Stomach (tissue), 9 donors: ENCODE data around the gene LYAR. TPM values are rescaled to one million over a fixed set of nuclear protein-coding genes. Genes with fewer than 3 reads are reported as not detected.
A peak's percentile ranks its signal among the peaks of the same experiment; 100 is the strongest.

Source experiments
- DNase-seq, 2 donors: peaks; one replicate each; pipeline versions ENCODE4 v3.0.0 to v3.0.0-alpha.2; 2013 to 2019
- H3K27ac ChIP-seq, 5 donors: fragments of 200-600 bp in 4 of 5; sonication (generic) in 4 of 5; one replicate each; pipeline ENCODE4 v1.5.1; 2013 to 2019; ENCODE audit warnings: mild to moderate bottlenecking in 1 of 5, moderate library complexity in 1 of 5
- H3K27me3 ChIP-seq, 3 donors: fragments of 200-600 bp; sonication (generic); one replicate each; pipeline ENCODE4 v1.5.1; 2017 to 2019; ENCODE audit warnings: mixed run types in 1 of 3
- H3K36me3 ChIP-seq, 4 donors: fragments of 200-600 bp; sonication (generic); 1 replicate in 3 of 4; 2 replicates in 1 of 4; pipeline ENCODE4 v1.5.1; 2016 to 2019
- H3K4me1 ChIP-seq, 4 donors: fragments of 200-600 bp; sonication (generic); one replicate each; pipeline ENCODE4 v1.5.1; 2016 to 2019
- H3K4me3 ChIP-seq, 4 donors: fragments of 200-600 bp; sonication (generic) in 3 of 4; one replicate each; pipeline ENCODE4 v1.5.1; 2016 to 2019; ENCODE audit warnings: mild to moderate bottlenecking in 1 of 4
- H3K9me3 ChIP-seq, 4 donors: fragments of 200-600 bp; sonication (generic); one replicate each; pipeline ENCODE4 v1.5.1; 2016 to 2019
- CTCF ChIP-seq, 7 experiments: fragments of 450-650 bp in 4 of 7; fragments of 200-600 bp in 3 of 7; sonication (generic) in 3 of 7; IDR thresholded peaks; one replicate each; pipeline ENCODE4 v1.5.1; 2016 to 2019; ENCODE audit warnings: antibody characterized with exemption in 7 of 7, control low read depth in 2 of 7, mild to moderate bottlenecking in 1 of 7
- EP300 ChIP-seq: sonication (generic); formaldehyde crosslinking; IDR thresholded peaks from one replicate; pipeline ENCODE4 v1.6.1; 2017; ENCODE audit warnings: antibody characterized with exemption
- POLR2A ChIP-seq, 4 donors: fragments of 450-650 bp; IDR thresholded peaks; one replicate each; pipeline ENCODE4 v1.6.1; 2016; ENCODE audit warnings: antibody characterized with exemption in 4 of 4, control low read depth in 2 of 4, mild to moderate bottlenecking in 1 of 4, moderate library complexity in 1 of 4
- POLR2AphosphoS5 ChIP-seq, 3 donors: sonication (generic); formaldehyde crosslinking; IDR thresholded peaks; one replicate each; pipeline ENCODE4 v1.6.1; 2016; ENCODE audit warnings: antibody characterized with exemption in 3 of 3
- WGBS, 5 donors: extraction: QIAGEN DNeasy Blood & Tissue Kit in 3 of 5; methylation state at CpG; one replicate each; pipeline versions ENCODE4 v1.1.5 to v1.1.7; 2013 to 2018; 5-methylcytosine and 5-hydroxymethylcytosine counted together
- intact Hi-C: fragments of 100-400 bp; cut with DNase I; formaldehyde crosslinking; loops from one replicate; pipeline ENCODE4 v1.15.1; 2023; ENCODE audit warnings: low total_unique reads
- polyA plus RNA-seq, 3 donors: library from polyadenylated mRNA; stranded (reverse); fragments of 200-250 nt; gene quantifications; one replicate each; pipeline ENCODE4 v1.2.3, GENCODE V29; 2013
- total RNA-seq, 5 donors: library from RNA; depleted of rRNA; stranded (reverse); fragments of >200 nt; gene quantifications; one replicate each; pipeline versions ENCODE4 v1.1.0 to v1.2.3, GENCODE V29; 2014 to 2016
- donor health status: healthy with polysubstance abuse.
- donor health status: Bipolar disorder and iron deficiency.
- donor health status: healthy.

Gene LYAR
- total and polyA plus RNA-seq, 8 donors, result 0.87 to 23.8 (median 8.5) TPM

- Histone ChIP-seq H3K4me3 (no peak overlapping the region), H3K9me3 (no peaks in the 10 kb centered on the region), H3K36me3 (no peaks in the 10 kb centered on the region), H3K4me1 (peaks cover 0 to 5% (median 0%) of the 10 kb centered on the region in 4 donors), H3K27ac (no peak overlapping the region), H3K27me3 (peaks cover 0 to 6% (median 0%) of the 10 kb centered on the region in 3 donors)
- no peak for DNase-seq
- intact Hi-C loops, result no loop called here
- TF ChIP-seq POLR2AphosphoS5 (IDR thresholded peaks at IDR 0.05) (no peak), POLR2A (IDR thresholded peaks at IDR 0.05) (no peak), CTCF (IDR thresholded peaks at IDR 0.05) (no peak)
- WGBS, 5 donors, result 90 to 91% (median 91%) methylated on average over 10 of the region's 10 CpGs
Observed at GRCh38 chr4:4329496-4329895, 39.5 kb upstream of the LYAR start.

- Histone ChIP-seq H3K27me3 (peaks cover 0 to 6% (median 0%) of the 10 kb centered on the region in 3 donors), H3K27ac (no peak overlapping the region), H3K4me3 (no peak overlapping the region), H3K36me3 (no peaks in the 10 kb centered on the region), H3K4me1 (peaks cover 0 to 5% (median 0%) of the 10 kb centered on the region in 4 donors), H3K9me3 (no peaks in the 10 kb centered on the region)
- no peak for DNase-seq
- TF ChIP-seq EP300 (no peak), POLR2AphosphoS5 (IDR thresholded peaks at IDR 0.05) (no peak), CTCF (IDR thresholded peaks at IDR 0.05) (no peak), POLR2A (IDR thresholded peaks at IDR 0.05) (no peak)
- WGBS, 5 donors, result 81 to 93% (median 86%) methylated on average over 4 of the region's 4 CpGs
- intact Hi-C loops, result no loop called here
Observed at GRCh38 chr4:4328840-4329239, 38.9 kb upstream of the LYAR start.

GRCh38 chr4:4328206-4328605, 38.3 kb upstream of the LYAR start:
- 88 to 100% (median 95%) methylated on average over 1 of the region's 1 CpG for WGBS, 5 donors
- intact Hi-C loops, result no loop called here

GRCh38 chr4:4327652-4328121, 37.7 kb upstream of the LYAR start:
- WGBS, 5 donors, result 30 to 41% (median 36%) methylated on average over 16 to 22 of the region's 22 CpGs
- no peak for TF ChIP-seq EP300
- TF ChIP-seq CTCF (IDR thresholded peaks at IDR 0.05), result no peak
- TF ChIP-seq POLR2A (IDR thresholded peaks at IDR 0.05), result no peak
- no peak for TF ChIP-seq POLR2AphosphoS5 (IDR thresholded peaks at IDR 0.05)
- DNase-seq, result peak in 1 of 2 donors; percentile 63
- H3K4me3 ChIP-seq, result no peak overlapping the region
- H3K4me1 ChIP-seq, result no peaks in the 10 kb centered on the region
- no peaks in the 10 kb centered on the region for H3K9me3 ChIP-seq
- no peak overlapping the region for H3K27ac ChIP-seq
- peaks cover 0 to 3% (median 2%) of the 10 kb centered on the region in 4 donors for H3K36me3 ChIP-seq
- intact Hi-C loops, result no loop called here
- H3K27me3 ChIP-seq, result peaks cover 0 to 6% (median 0%) of the 10 kb centered on the region in 3 donors

More at GRCh38 chr4:4328206-4328605, 38.3 kb upstream of the LYAR start:
- Histone ChIP-seq H3K4me1 (peaks cover 0 to 4% (median 0%) of the 10 kb centered on the region in 4 donors), H3K36me3 (no peaks in the 10 kb centered on the region), H3K27me3 (peaks cover 0 to 6% (median 0%) of the 10 kb centered on the region in 3 donors), H3K9me3 (no peaks in the 10 kb centered on the region), H3K4me3 (no peak overlapping the region), H3K27ac (no peak overlapping the region)
- DNase-seq, result no peak
- no peak for TF ChIP-seq POLR2AphosphoS5 (IDR thresholded peaks at IDR 0.05)

- intact Hi-C loops, result no loop called here
- H3K36me3 ChIP-seq, result peaks cover 2 to 18% (median 17%) of the 10 kb centered on the region in 4 donors
- no peak for DNase-seq
- WGBS, 5 donors, result 87 to 95% (median 91%) methylated on average over 4 of the region's 4 CpGs
- H3K27ac ChIP-seq, result no peak overlapping the region
- no peaks in the 10 kb centered on the region for H3K4me1 ChIP-seq
- H3K4me3 ChIP-seq, result no peak overlapping the region
- H3K27me3 ChIP-seq, result peaks cover 0 to 6% (median 0%) of the 10 kb centered on the region in 3 donors
- H3K9me3 ChIP-seq, result no peaks in the 10 kb centered on the region
- TF ChIP-seq CTCF (IDR thresholded peaks at IDR 0.05), result no peak
- no peak for TF ChIP-seq POLR2AphosphoS5 (IDR thresholded peaks at IDR 0.05)
- TF ChIP-seq POLR2A (IDR thresholded peaks at IDR 0.05), result no peak
- TF ChIP-seq EP300, result no peak
Observed at GRCh38 chr4:4326166-4326565, 36.2 kb upstream of the LYAR start.
